ENCODE results near the gene TICRR. TPM values are rescaled to one million over a fixed set of nuclear protein-coding genes. Genes with fewer than 3 reads are reported as not detected.

TICRR gene
- total RNA-seq, 1 donor from 2014 or later, result 1.7 TPM

DNA sequence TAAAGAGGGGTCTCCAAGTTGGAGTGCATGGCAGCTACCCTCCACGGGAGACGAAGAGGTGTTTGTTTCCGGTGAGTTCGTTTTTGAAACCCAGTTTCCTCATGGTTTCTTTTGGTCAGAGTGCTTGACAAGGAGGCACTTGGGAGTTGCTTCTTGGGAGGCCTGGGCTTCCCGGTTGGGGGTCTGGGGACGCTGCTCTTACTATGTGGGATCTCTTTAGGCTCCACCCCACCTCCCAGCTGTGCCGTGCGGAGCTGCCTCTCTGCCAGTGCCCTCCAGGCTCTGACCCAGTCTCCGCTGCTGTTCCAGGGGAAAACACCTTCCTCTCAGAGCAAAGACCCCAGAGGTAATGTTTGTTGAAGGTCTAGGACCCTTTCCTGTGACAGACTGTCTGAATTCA, 50.4 kb downstream of the TICRR start:
- no peak for DNase-seq (ENCODE audit: low read depth)
- Histone ChIP-seq H3K36me3 (ENCODE audit: control insufficient read depth, insufficient read depth, low read length) (peaks cover 3% of the 10 kb centered on the region), H3K27me3 (ENCODE audit: control insufficient read depth, insufficient read depth, low read length) (no peaks in the 10 kb centered on the region), H3K4me3 (ENCODE audit: low read depth, low read length) (no peak overlapping the region)
- TF ChIP-seq, protein P1, sequence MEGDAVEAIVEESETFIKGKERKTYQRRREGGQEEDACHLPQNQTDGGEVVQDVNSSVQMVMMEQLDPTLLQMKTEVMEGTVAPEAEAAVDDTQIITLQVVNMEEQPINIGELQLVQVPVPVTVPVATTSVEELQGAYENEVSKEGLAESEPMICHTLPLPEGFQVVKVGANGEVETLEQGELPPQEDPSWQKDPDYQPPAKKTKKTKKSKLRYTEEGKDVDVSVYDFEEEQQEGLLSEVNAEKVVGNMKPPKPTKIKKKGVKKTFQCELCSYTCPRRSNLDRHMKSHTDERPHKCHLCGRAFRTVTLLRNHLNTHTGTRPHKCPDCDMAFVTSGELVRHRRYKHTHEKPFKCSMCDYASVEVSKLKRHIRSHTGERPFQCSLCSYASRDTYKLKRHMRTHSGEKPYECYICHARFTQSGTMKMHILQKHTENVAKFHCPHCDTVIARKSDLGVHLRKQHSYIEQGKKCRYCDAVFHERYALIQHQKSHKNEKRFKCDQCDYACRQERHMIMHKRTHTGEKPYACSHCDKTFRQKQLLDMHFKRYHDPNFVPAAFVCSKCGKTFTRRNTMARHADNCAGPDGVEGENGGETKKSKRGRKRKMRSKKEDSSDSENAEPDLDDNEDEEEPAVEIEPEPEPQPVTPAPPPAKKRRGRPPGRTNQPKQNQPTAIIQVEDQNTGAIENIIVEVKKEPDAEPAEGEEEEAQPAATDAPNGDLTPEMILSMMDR (IDR thresholded peaks at IDR 0.05; ENCODE audit: insufficient read depth, low read length, poor library complexity, severe bottlenecking), result no peak

DNA sequence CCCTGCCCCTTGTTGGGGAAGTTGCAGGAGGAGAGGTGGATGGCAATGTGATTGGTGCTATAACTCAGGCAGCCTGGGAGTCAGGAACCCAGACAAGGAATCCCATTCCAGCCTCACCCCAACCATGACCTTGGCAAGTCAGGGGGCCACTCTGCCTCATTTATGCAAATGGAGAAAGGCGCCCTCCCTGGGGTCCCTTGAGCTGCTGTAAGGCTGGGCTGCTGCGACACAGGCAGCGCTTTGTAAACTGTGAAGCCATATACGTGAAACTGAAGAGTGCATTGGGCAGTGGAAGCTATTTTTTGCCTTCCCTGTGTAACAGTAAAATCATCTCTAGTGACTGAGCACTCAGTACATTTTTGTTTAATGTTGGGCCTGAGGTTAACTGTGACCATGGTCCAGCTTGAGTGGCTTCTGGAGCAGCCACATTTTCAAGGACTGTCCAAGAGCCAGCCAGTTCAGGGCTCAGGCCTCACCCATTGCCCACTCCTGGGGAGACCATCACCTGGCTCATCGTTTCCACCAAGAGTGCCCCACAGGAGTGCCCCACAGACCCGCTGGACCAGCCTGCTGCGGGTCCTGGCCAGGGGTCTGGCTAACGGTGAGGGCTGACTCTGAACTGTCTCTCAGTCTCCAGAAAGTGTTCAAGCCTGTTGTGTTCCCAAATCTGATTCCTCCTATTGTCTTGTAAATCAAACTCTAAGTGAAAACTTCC, 52.1 kb downstream of the TICRR start:
- no peak for DNase-seq (ENCODE audit: low read depth)
- H3K4me3 ChIP-seq (ENCODE audit: low read depth, low read length), result no peak overlapping the region
- H3K36me3 ChIP-seq (ENCODE audit: control insufficient read depth, insufficient read depth, low read length), result peaks cover 5% of the 10 kb centered on the region
- TF ChIP-seq, protein P1 (IDR thresholded peaks at IDR 0.05; ENCODE audit: insufficient read depth, low read length, poor library complexity, severe bottlenecking), result no peak
- H3K27me3 ChIP-seq (ENCODE audit: control insufficient read depth, insufficient read depth, low read length), result no peaks in the 10 kb centered on the region

DNA sequence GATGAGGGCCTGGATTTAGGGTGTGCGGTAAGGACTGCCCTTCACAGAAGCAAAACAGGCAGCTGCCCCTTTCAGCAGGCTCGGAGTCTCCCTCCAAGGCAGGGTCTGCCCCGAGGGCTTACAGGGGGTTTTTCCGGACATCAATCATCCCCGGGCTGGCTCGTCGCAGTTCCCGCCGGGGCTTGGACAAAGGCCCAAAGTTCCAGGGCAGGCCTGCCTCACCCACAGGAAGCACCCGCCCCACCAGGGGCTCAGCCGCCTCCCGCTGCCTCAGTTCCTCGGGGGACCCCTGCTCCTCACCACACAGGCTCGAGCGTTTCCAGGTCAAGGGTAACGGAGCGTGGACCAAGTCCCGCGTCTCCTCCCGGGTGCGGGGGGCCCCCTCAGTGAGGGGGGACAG, 53.0 kb downstream of the TICRR start:
- Histone ChIP-seq H3K4me3 (ENCODE audit: low read depth, low read length) (no peak overlapping the region), H3K36me3 (ENCODE audit: control insufficient read depth, insufficient read depth, low read length) (peaks cover 5% of the 10 kb centered on the region)
- TF ChIP-seq, protein P1 (IDR thresholded peaks at IDR 0.05; ENCODE audit: insufficient read depth, low read length, poor library complexity, severe bottlenecking), result no peak

DNA sequence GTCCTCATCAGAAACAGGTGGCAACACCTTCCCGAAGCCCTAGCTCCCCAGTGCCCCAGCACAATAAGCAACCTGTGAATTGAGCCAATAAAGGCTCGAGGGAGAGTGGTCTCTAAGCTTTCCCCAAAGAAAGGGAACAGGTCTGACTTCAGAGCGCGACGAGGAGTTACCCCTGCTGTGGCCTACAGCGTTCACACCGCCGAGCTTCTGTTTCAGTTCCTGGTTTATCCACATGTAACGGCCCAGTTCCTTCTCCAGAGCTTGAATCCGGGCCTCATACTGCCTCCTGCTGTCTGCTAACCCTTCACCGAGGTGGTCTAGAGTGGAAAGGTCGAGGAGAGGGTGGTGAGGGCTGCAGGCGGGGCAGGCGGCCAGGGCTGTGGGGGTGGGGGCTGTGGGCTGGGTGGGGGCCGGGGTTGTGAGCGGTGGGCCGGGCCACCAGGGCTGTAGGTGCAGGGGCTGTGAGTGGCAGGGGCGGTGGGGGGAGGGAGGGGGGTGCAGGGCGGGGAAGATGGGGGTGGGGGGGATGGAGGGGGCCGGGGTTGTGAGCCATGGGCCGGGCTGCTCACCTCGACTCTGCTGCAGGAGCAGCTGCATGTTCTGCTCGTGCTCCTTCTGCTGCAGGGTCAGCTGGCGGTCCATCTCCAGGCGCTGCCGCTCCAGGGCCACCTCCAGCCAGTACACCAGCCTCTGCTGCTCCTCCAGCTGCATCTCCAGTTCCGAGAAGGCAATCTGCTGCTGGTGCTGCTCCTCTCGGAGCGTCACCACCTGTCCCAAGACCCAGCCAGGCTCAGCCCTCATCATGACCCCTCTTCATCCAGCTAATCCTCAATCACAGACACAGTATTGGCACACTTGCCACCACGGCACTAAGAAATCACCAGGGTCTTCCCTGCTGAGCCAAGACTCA, 53.8 kb downstream of the TICRR start:
- Histone ChIP-seq H3K4me3 (ENCODE audit: low read depth, low read length) (no peak overlapping the region), H3K27me3 (ENCODE audit: control insufficient read depth, insufficient read depth, low read length) (no peaks in the 10 kb centered on the region), H3K36me3 (ENCODE audit: control insufficient read depth, insufficient read depth, low read length) (peaks cover 5% of the 10 kb centered on the region)
- TF ChIP-seq, protein P1 (IDR thresholded peaks at IDR 0.05; ENCODE audit: insufficient read depth, low read length, poor library complexity, severe bottlenecking), result no peak
- no peak for DNase-seq (ENCODE audit: low read depth)

More for the DNA sequence above, 53.0 kb downstream of the TICRR start:
- H3K27me3 ChIP-seq (ENCODE audit: control insufficient read depth, insufficient read depth, low read length), result no peaks in the 10 kb centered on the region
- DNase-seq (ENCODE audit: low read depth), result no peak

- no peak for DNase-seq (ENCODE audit: low read depth)
- H3K27me3 ChIP-seq (ENCODE audit: control insufficient read depth, insufficient read depth, low read length), result no peaks in the 10 kb centered on the region
- TF ChIP-seq, protein P1 (IDR thresholded peaks at IDR 0.05; ENCODE audit: insufficient read depth, low read length, poor library complexity, severe bottlenecking), result no peak
- H3K36me3 ChIP-seq (ENCODE audit: control insufficient read depth, insufficient read depth, low read length), result peaks cover 3% of the 10 kb centered on the region
- no peak overlapping the region for H3K4me3 ChIP-seq (ENCODE audit: low read depth, low read length)
Measured at GRCh38 chr15:89629829-89630228, 54.6 kb downstream of the TICRR start.
